Panc1 (cell line): ENCODE results near the gene DYNLL2.

ENCODE experiments used
- CTCF ChIP-seq: fragments of 450-650 bp; IDR thresholded peaks from 2 replicates; pipeline ENCODE4 v1.5.1; 2017; ENCODE audit warnings: mild to moderate bottlenecking
- POLR2AphosphoS5 ChIP-seq: IDR thresholded peaks from 2 replicates; pipeline ENCODE4 v1.6.1; 2012; ENCODE audit warnings: mild to moderate bottlenecking, low read depth, low read length, moderate library complexity
- REST ChIP-seq, 2 experiments: IDR thresholded peaks; 2 replicates each; pipeline ENCODE4 v1.6.1; 2011 to 2012; ENCODE audit warnings: low read depth in 2 of 2, control low read depth in 1 of 2, low read length in 1 of 2, mild to moderate bottlenecking in 1 of 2, moderate library complexity in 1 of 2; ENCODE audit not compliant: insufficient read depth in 1 of 2
- SIN3A ChIP-seq: IDR thresholded peaks from 2 replicates; pipeline ENCODE4 v1.6.1; 2012; ENCODE audit warnings: low read depth, mild to moderate bottlenecking, low read length, moderate library complexity, borderline replicate concordance; ENCODE audit not compliant: insufficient read depth
- TCF7L2 ChIP-seq: IDR thresholded peaks from 2 replicates; pipeline ENCODE4 v1.6.1; 2011; ENCODE audit warnings: mild to moderate bottlenecking, low read depth, low read length, inconsistent platforms

GRCh38 chr17:58082341-58082869 lies 814 bp upstream of the DYNLL2 start:
- TF ChIP-seq POLR2AphosphoS5 (no peak), CTCF (no peak), SIN3A (no peak), REST (IDR thresholded peaks at IDR 0.05; ENCODE audit: insufficient read depth in 1 of 2, low read depth in 2 of 2, low read length in 1 of 2) (no peak), TCF7L2 (no peak)
